Thyroid gland (tissue), 4 donors: ENCODE measurements around the gene NT5DC2. TPM values are rescaled to one million over a fixed set of nuclear protein-coding genes. Genes with fewer than 3 reads are reported as not detected.

Experiments used
- DNase-seq, 2 donors: peaks; one replicate each; pipeline ENCODE4 v3.0.0-alpha.2; 2019
- H3K27ac ChIP-seq, 3 donors: fragments of 200-600 bp; sonication (generic); 1 replicate in 2 of 3; 2 replicates in 1 of 3; pipeline ENCODE4 v1.5.1; 2016 to 2019; ENCODE audit warnings: mild to moderate bottlenecking in 1 of 3, moderate library complexity in 1 of 3
- H3K27me3 ChIP-seq: fragments of 200-600 bp; sonication (generic); one replicate; pipeline ENCODE4 v1.5.1; 2019
- H3K36me3 ChIP-seq, 2 donors: fragments of 200-600 bp; sonication (generic); one replicate each; pipeline ENCODE4 v1.5.1; 2016 to 2019
- H3K4me1 ChIP-seq, 2 donors: fragments of 200-600 bp; sonication (generic); one replicate each; pipeline ENCODE4 v1.5.1; 2017 to 2019
- H3K4me3 ChIP-seq, 3 donors: fragments of 200-600 bp; sonication (generic); replicated peaks in 1 of 3; 1 replicate in 2 of 3; 2 replicates in 1 of 3; pipeline ENCODE4 v1.5.1; 2016; ENCODE audit warnings: mild to moderate bottlenecking in 1 of 3
- H3K9me3 ChIP-seq: fragments of 200-600 bp; sonication (generic); one replicate; pipeline ENCODE4 v1.5.1; 2017
- POLR2A ChIP-seq, 2 donors: fragments of 450-650 bp; IDR thresholded peaks; one replicate each; pipeline ENCODE4 v1.6.1; 2017; ENCODE audit warnings: antibody characterized with exemption in 2 of 2, mild to moderate bottlenecking in 2 of 2, moderate library complexity in 1 of 2
- WGBS, 2 donors: methylation state at CpG; one replicate each; pipeline ENCODE4 v1.1.5; 2017; 5-methylcytosine and 5-hydroxymethylcytosine counted together
- intact Hi-C: fragments of 100-400 bp; cut with DNase I; formaldehyde crosslinking; loops from one replicate; pipeline ENCODE4 v1.15.1; 2023
- total RNA-seq, 4 donors: library from RNA; depleted of rRNA; stranded (reverse); fragments of >200 nt; gene quantifications; one replicate each; pipeline ENCODE4 v1.2.3, GENCODE V29; 2016
- TF ChIP-seq, protein P1 (sequence below), 6 experiments: fragments of 200-600 bp in 3 of 6; fragments of 450-650 bp in 3 of 6; sonication (generic) in 3 of 6; IDR thresholded peaks; one replicate each; pipeline ENCODE4 v1.5.1; 2016 to 2019; ENCODE audit warnings: antibody characterized with exemption in 6 of 6, mild to moderate bottlenecking in 2 of 6, inconsistent platforms in 1 of 6, moderate library complexity in 1 of 6

NT5DC2 gene
- total RNA-seq, 4 donors from 2014 or later = 40.5 to 55.1 (median 45.0) TPM

DNA sequence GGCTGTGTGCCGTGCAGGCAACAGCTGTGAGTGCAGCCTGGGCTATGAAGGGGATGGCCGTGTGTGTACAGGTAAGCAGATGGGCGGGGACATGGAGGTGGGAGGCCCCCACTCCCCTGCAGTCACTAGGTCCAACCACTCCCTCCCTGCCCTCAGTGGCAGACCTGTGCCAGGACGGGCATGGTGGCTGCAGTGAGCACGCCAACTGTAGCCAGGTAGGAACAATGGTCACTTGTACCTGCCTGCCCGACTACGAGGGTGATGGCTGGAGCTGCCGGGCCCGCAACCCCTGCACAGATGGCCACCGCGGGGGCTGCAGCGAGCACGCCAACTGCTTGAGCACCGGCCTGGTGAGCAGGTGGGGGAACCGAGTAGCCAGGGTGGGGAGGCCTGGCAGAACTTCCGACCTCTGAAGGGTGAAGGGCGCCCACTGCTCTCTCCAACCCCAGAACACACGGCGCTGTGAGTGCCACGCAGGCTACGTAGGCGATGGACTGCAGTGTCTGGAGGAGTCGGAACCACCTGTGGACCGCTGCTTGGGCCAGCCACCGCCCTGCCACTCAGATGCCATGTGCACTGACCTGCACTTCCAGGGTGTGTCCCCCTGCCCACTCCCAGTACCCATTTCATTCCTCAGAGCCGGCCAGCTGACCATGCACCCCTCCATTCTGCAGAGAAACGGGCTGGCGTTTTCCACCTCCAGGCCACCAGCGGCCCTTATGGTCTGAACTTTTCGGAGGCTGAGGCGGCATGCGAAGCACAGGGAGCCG, 11.6 kb downstream of the NT5DC2 start:
- Histone ChIP-seq H3K36me3 (peaks cover 4 to 7% of the 10 kb centered on the region in 2 donors), H3K9me3 (no peaks in the 10 kb centered on the region), H3K27ac (no peak overlapping the region), H3K4me1 (peaks cover 21 to 37% of the 10 kb centered on the region in 2 donors), H3K4me3 (no peak overlapping the region), H3K27me3 (no peaks in the 10 kb centered on the region)
- TF ChIP-seq, protein P1, sequence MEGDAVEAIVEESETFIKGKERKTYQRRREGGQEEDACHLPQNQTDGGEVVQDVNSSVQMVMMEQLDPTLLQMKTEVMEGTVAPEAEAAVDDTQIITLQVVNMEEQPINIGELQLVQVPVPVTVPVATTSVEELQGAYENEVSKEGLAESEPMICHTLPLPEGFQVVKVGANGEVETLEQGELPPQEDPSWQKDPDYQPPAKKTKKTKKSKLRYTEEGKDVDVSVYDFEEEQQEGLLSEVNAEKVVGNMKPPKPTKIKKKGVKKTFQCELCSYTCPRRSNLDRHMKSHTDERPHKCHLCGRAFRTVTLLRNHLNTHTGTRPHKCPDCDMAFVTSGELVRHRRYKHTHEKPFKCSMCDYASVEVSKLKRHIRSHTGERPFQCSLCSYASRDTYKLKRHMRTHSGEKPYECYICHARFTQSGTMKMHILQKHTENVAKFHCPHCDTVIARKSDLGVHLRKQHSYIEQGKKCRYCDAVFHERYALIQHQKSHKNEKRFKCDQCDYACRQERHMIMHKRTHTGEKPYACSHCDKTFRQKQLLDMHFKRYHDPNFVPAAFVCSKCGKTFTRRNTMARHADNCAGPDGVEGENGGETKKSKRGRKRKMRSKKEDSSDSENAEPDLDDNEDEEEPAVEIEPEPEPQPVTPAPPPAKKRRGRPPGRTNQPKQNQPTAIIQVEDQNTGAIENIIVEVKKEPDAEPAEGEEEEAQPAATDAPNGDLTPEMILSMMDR (IDR thresholded peaks at IDR 0.05) = no peak
- TF ChIP-seq POLR2A (IDR thresholded peaks at IDR 0.05) = no peak
- WGBS, 2 donors = 92 to 97% methylated on average over 23 to 25 of the region's 33 CpGs
- intact Hi-C loops = no loop called here
- DNase-seq = no peak

DNA sequence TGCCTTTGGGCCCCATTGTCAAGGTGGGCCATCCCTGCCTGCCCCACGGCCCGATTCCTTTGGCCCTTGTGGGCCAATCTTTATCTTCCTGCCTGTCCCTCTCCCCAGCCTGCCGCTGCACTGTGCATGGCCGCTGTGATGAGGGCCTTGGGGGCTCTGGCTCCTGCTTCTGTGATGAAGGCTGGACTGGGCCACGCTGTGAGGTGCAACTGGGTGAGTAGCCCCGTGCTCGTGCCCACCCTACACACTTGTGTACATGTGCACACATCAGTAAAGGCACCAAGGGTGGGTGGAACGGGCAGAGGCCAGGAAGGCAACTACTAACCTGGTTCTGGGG, 12.2 kb downstream of the NT5DC2 start:
- no peak for DNase-seq
- intact Hi-C loops = no loop called here
- Histone ChIP-seq H3K27me3 (no peaks in the 10 kb centered on the region), H3K36me3 (peaks cover 4 to 7% of the 10 kb centered on the region in 2 donors), H3K4me3 (no peak overlapping the region), H3K9me3 (no peaks in the 10 kb centered on the region), H3K27ac (no peak overlapping the region), H3K4me1 (peaks cover 19 to 30% of the 10 kb centered on the region in 2 donors)
- no peak for TF ChIP-seq POLR2A (IDR thresholded peaks at IDR 0.05)
- TF ChIP-seq, protein P1 (IDR thresholded peaks at IDR 0.05) = no peak
- WGBS, 2 donors = 88 to 92% methylated on average over 3 to 8 of the region's 8 CpGs

DNA sequence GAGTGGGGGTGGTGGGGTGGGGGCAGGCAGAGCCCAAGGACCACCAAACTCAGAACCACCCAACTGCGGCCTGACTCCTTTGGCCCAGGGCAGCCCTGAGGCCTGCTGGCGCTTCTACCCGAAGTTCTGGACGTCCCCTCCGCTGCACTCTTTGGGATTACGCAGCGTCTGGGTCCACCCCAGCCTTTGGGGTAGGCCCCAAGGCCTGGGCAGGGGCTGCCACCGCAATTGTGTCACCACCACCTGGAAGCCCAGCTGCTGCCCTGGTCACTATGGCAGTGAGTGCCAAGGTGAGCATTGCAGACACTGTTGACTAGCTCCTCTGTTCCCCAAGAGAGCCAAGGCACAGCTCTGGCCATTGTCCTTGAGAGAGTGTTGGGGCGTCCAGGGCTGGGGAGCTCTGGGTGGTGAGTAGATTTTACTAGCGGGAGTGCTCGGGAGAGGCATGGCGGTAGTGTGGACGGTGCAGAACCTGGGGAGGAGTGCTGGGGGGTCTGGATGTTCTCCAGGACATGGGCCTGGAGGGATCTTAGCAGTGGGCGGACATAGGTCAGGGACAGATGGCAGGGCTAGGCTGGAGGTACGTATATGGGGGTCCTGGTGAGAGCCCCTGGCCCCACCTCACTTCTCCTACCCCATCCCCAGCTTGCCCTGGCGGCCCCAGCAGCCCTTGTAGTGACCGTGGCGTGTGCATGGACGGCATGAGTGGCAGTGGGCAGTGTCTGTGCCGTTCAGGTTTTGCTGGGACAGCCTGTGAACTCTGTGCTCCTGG, 12.8 kb downstream of the NT5DC2 start:
- no peak overlapping the region for H3K27ac ChIP-seq
- peaks cover 13 to 25% of the 10 kb centered on the region in 2 donors for H3K4me1 ChIP-seq
- WGBS, 2 donors = 86 to 90% methylated on average over 14 to 20 of the region's 20 CpGs
- no peaks in the 10 kb centered on the region for H3K27me3 ChIP-seq
- H3K4me3 ChIP-seq = no peak overlapping the region
- no peak for DNase-seq
- TF ChIP-seq, protein P1 (IDR thresholded peaks at IDR 0.05) = no peak
- no peak for TF ChIP-seq POLR2A (IDR thresholded peaks at IDR 0.05)
- H3K9me3 ChIP-seq = no peaks in the 10 kb centered on the region
- intact Hi-C loops = no loop called here
- peaks cover 4 to 7% of the 10 kb centered on the region in 2 donors for H3K36me3 ChIP-seq

DNA sequence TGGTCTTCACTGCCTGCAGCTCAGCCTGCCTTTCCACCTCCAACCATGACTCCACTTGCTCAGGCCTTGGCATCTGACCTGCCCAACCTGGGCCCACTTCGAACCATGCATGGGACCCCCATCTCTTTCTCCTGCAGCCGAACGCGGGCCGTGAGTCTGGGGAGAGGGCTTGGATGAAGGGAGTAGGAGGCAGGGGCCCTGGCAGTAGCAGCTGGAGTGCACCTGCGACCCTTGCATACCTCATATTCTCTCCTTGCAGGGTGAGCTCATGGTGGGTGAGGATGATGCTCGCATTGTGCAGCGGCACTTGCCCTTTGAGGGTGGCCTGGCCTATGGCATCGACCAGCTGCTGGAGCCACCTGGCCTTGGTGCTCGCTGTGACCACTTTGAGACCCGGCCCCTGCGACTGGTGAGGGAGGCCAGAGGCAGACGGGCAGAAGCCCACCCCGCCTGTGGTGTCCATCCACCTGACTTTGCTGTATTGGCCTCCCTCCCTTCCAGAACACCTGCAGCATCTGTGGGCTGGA, 13.5 kb downstream of the NT5DC2 start:
- WGBS, 2 donors = 90 to 96% methylated on average over 12 to 13 of the region's 14 CpGs
- TF ChIP-seq, protein P1 (IDR thresholded peaks at IDR 0.05) = no peak
- TF ChIP-seq POLR2A (IDR thresholded peaks at IDR 0.05) = no peak
- Histone ChIP-seq H3K9me3 (no peaks in the 10 kb centered on the region), H3K27ac (no peak overlapping the region), H3K27me3 (no peaks in the 10 kb centered on the region), H3K4me1 (peaks cover 6 to 18% of the 10 kb centered on the region in 2 donors), H3K36me3 (peaks cover 4 to 7% of the 10 kb centered on the region in 2 donors), H3K4me3 (no peak overlapping the region)
- intact Hi-C loops = no loop called here
- no peak for DNase-seq
